ENCODE data around the gene RAB10. TPM values are rescaled to one million over a fixed set of nuclear protein-coding genes. Genes with fewer than 3 reads are reported as not detected.

The RAB10 gene
- total and polyA plus RNA-seq, 8 donors, result 101 to 175 (median 127) TPM

GRCh38 chr2:26058390-26058789, 24.5 kb downstream of the RAB10 start:
- peaks cover 0 to 35% of the 10 kb centered on the region in 2 donors for H3K4me1 ChIP-seq
- peak; percentile 60 for ATAC-seq
- H3K9me3 ChIP-seq, result no peaks in the 10 kb centered on the region
- no peak overlapping the region for H3K27ac ChIP-seq
- intact Hi-C loops (cut with DNase I), result no loop called here
- TF ChIP-seq, protein P1, sequence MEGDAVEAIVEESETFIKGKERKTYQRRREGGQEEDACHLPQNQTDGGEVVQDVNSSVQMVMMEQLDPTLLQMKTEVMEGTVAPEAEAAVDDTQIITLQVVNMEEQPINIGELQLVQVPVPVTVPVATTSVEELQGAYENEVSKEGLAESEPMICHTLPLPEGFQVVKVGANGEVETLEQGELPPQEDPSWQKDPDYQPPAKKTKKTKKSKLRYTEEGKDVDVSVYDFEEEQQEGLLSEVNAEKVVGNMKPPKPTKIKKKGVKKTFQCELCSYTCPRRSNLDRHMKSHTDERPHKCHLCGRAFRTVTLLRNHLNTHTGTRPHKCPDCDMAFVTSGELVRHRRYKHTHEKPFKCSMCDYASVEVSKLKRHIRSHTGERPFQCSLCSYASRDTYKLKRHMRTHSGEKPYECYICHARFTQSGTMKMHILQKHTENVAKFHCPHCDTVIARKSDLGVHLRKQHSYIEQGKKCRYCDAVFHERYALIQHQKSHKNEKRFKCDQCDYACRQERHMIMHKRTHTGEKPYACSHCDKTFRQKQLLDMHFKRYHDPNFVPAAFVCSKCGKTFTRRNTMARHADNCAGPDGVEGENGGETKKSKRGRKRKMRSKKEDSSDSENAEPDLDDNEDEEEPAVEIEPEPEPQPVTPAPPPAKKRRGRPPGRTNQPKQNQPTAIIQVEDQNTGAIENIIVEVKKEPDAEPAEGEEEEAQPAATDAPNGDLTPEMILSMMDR (IDR thresholded peaks at IDR 0.05), result no peak
- no peaks in the 10 kb centered on the region for H3K27me3 ChIP-seq
- H3K36me3 ChIP-seq, result peaks cover 0 to 15% of the 10 kb centered on the region in 2 donors
- H3K4me3 ChIP-seq, result no peak overlapping the region
- DNase-seq, result no peak

GRCh38 chr2:26059542-26059941, 25.7 kb downstream of the RAB10 start:
- Histone ChIP-seq H3K9me3 (no peaks in the 10 kb centered on the region), H3K4me1 (peaks cover 0 to 39% of the 10 kb centered on the region in 2 donors), H3K27me3 (no peaks in the 10 kb centered on the region), H3K36me3 (peaks cover 0 to 21% of the 10 kb centered on the region in 2 donors), H3K27ac (no peak overlapping the region), H3K4me3 (no peak overlapping the region)
- ATAC-seq (no peak), DNase-seq (no peak)
- TF ChIP-seq, protein P1 (IDR thresholded peaks at IDR 0.05), result no peak
- intact Hi-C loops (cut with DNase I), result no loop called here

DNA sequence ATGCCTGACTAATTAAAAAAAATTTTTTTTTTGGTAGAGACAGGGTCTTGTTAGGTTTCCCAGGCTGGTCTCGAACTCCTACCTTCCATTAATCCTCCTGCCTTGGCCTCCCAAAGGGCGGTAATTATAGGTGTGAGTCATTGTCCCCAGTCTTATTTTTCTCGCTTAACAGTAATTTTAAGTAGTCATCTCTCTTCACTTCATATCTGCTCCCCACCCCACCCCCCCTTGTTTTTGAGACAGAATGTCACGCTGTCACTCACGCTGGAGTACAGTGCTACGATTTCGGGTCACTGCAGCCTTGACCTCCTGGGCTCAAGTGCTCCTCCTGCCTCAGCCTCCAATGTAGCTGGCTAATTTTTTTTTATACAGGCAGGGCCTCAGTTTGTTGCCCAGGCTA, 27.7 kb downstream of the RAB10 start:
- DNase-seq, result no peak
- H3K4me3 ChIP-seq, result no peak overlapping the region
- peaks cover 0 to 21% of the 10 kb centered on the region in 2 donors for H3K36me3 ChIP-seq
- H3K27me3 ChIP-seq, result no peaks in the 10 kb centered on the region
- H3K9me3 ChIP-seq, result no peaks in the 10 kb centered on the region
- peaks cover 0 to 34% of the 10 kb centered on the region in 2 donors for H3K4me1 ChIP-seq
- ATAC-seq, result no peak
- intact Hi-C loops (cut with DNase I), result no loop called here
- H3K27ac ChIP-seq, result no peak overlapping the region
- TF ChIP-seq, protein P1 (IDR thresholded peaks at IDR 0.05), result no peak

DNA sequence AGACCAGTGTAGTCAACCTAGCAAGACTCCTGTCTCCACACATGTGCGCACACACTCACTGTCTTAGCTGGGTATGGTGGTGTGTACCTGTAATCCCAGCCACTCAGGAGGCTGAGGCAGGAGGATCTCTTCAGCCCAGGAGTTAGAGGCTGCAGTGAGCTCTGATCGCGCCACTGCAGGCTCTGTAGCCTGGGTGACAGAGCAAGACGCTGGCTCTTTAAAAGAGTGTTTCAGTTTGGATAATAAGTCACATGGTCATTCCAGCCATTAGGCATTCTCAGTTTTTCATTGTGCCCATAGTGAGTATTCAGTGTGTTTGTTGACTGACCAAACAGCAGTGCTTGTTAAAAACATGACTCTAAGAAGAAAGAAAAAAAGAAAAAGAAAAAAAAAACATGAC, 31.0 kb downstream of the RAB10 start:
- H3K4me3 ChIP-seq, result no peak overlapping the region
- DNase-seq (no peak), ATAC-seq (no peak)
- TF ChIP-seq, protein P1 (IDR thresholded peaks at IDR 0.05), result no peak
- intact Hi-C loops (cut with DNase I), result no loop called here
- H3K36me3 ChIP-seq, result peaks cover 0 to 25% of the 10 kb centered on the region in 2 donors
- no peaks in the 10 kb centered on the region for H3K9me3 ChIP-seq
- H3K27me3 ChIP-seq, result no peaks in the 10 kb centered on the region
- H3K27ac ChIP-seq, result no peak overlapping the region
- H3K4me1 ChIP-seq, result peaks cover 5 to 60% of the 10 kb centered on the region in 2 donors

GRCh38 chr2:26067186-26067974, 33.5 kb downstream of the RAB10 start:
- peaks cover 5 to 85% of the 10 kb centered on the region in 2 donors for H3K4me1 ChIP-seq
- TF ChIP-seq, protein P1 (IDR thresholded peaks at IDR 0.05), result no peak
- peaks cover 0 to 9% of the 10 kb centered on the region in 2 donors for H3K36me3 ChIP-seq
- H3K4me3 ChIP-seq, result no peak overlapping the region
- ATAC-seq (no peak), DNase-seq (no peak)
- H3K9me3 ChIP-seq, result no peaks in the 10 kb centered on the region
- H3K27me3 ChIP-seq, result no peaks in the 10 kb centered on the region
- intact Hi-C loops (cut with DNase I), result no loop called here
- H3K27ac ChIP-seq, result peak overlapping the region in 1 of 2 donors; percentile 77
